ENCODE measurements around the gene BRD9.
"Not testable (repeated sequence)": the region's sequence is repeated elsewhere in the genome, so short reads cannot be mapped to it uniquely, and the experiment has no call there.

Gene BRD9

GRCh38 chr5:878677-879076 lies 13.9 kb downstream of the BRD9 start:
- peaks cover 25% of the 10 kb centered on the region for H3K36me3 Mint-ChIP-seq

GRCh38 chr5:878125-878524 lies 14.5 kb downstream of the BRD9 start:
- H3K4me3 Mint-ChIP-seq: no peak overlapping the region
- no peak overlapping the region for H3K27ac Mint-ChIP-seq
- H3K36me3 Mint-ChIP-seq: peaks cover 22% of the 10 kb centered on the region
- peaks cover 6% of the 10 kb centered on the region for H3K9me3 Mint-ChIP-seq
- H3K27me3 Mint-ChIP-seq: no peaks in the 10 kb centered on the region
- peaks cover 13% of the 10 kb centered on the region for H3K4me1 Mint-ChIP-seq

More at GRCh38 chr5:878677-879076, 13.9 kb downstream of the BRD9 start:
- peaks cover 16% of the 10 kb centered on the region for H3K4me1 Mint-ChIP-seq
- not testable (repeated sequence) for H3K27me3 Mint-ChIP-seq, H3K27ac Mint-ChIP-seq, H3K9me3 Mint-ChIP-seq, H3K4me3 Mint-ChIP-seq

- H3K4me1 Mint-ChIP-seq: no peaks in the 10 kb centered on the region
- H3K27me3 Mint-ChIP-seq: no peaks in the 10 kb centered on the region
- H3K4me3 Mint-ChIP-seq: no peak overlapping the region
- peaks cover 10% of the 10 kb centered on the region for H3K36me3 Mint-ChIP-seq
- no peaks in the 10 kb centered on the region for H3K9me3 Mint-ChIP-seq
- H3K27ac Mint-ChIP-seq: no peak overlapping the region
Measured at GRCh38 chr5:876398-877365, 15.9 kb downstream of the BRD9 start.

GRCh38 chr5:875931-876330 lies 16.7 kb downstream of the BRD9 start:
- no peak overlapping the region for H3K27ac Mint-ChIP-seq
- no peaks in the 10 kb centered on the region for H3K9me3 Mint-ChIP-seq
- peaks cover 8% of the 10 kb centered on the region for H3K36me3 Mint-ChIP-seq
- H3K4me3 Mint-ChIP-seq: no peak overlapping the region
- H3K4me1 Mint-ChIP-seq: no peaks in the 10 kb centered on the region
- H3K27me3 Mint-ChIP-seq: no peaks in the 10 kb centered on the region

GRCh38 chr5:873328-873727 lies 19.3 kb downstream of the BRD9 start:
- H3K4me1 Mint-ChIP-seq: no peaks in the 10 kb centered on the region
- no peaks in the 10 kb centered on the region for H3K9me3 Mint-ChIP-seq
- peaks cover 16% of the 10 kb centered on the region for H3K36me3 Mint-ChIP-seq
- no peaks in the 10 kb centered on the region for H3K27me3 Mint-ChIP-seq
- no peak overlapping the region for H3K4me3 Mint-ChIP-seq
- no peak overlapping the region for H3K27ac Mint-ChIP-seq

GRCh38 chr5:872301-872700 lies 20.3 kb downstream of the BRD9 start:
- Mint-ChIP-seq H3K27me3 (no peaks in the 10 kb centered on the region), H3K4me3 (no peak overlapping the region), H3K36me3 (peaks cover 17% of the 10 kb centered on the region), H3K4me1 (no peaks in the 10 kb centered on the region), H3K9me3 (no peaks in the 10 kb centered on the region), H3K27ac (no peak overlapping the region)

- H3K4me1 Mint-ChIP-seq: no peaks in the 10 kb centered on the region
- no peak overlapping the region for H3K4me3 Mint-ChIP-seq
- no peak overlapping the region for H3K27ac Mint-ChIP-seq
- no peaks in the 10 kb centered on the region for H3K9me3 Mint-ChIP-seq
- H3K27me3 Mint-ChIP-seq: no peaks in the 10 kb centered on the region
- peaks cover 17% of the 10 kb centered on the region for H3K36me3 Mint-ChIP-seq
Measured at GRCh38 chr5:871596-872298, 20.9 kb downstream of the BRD9 start.

- Mint-ChIP-seq H3K4me3 (no peak overlapping the region), H3K27ac (no peak overlapping the region), H3K4me1 (no peaks in the 10 kb centered on the region), H3K36me3 (peaks cover 21% of the 10 kb centered on the region), H3K27me3 (no peaks in the 10 kb centered on the region), H3K9me3 (no peaks in the 10 kb centered on the region)
Measured at GRCh38 chr5:870956-871355, 21.6 kb downstream of the BRD9 start.

GRCh38 chr5:868428-869135 lies 24.0 kb downstream of the BRD9 start:
- Mint-ChIP-seq H3K4me3 (no peak overlapping the region), H3K36me3 (peaks cover 17% of the 10 kb centered on the region), H3K27ac (no peak overlapping the region), H3K9me3 (no peaks in the 10 kb centered on the region), H3K4me1 (no peaks in the 10 kb centered on the region), H3K27me3 (no peaks in the 10 kb centered on the region)

- Mint-ChIP-seq H3K9me3 (no peaks in the 10 kb centered on the region), H3K4me1 (no peaks in the 10 kb centered on the region), H3K27ac (no peak overlapping the region), H3K27me3 (no peaks in the 10 kb centered on the region), H3K4me3 (no peak overlapping the region), H3K36me3 (peaks cover 17% of the 10 kb centered on the region)
Measured at GRCh38 chr5:867300-867870, 25.2 kb downstream of the BRD9 start.

- no peaks in the 10 kb centered on the region for H3K9me3 Mint-ChIP-seq
- no peak overlapping the region for H3K27ac Mint-ChIP-seq
- H3K27me3 Mint-ChIP-seq: no peaks in the 10 kb centered on the region
- H3K36me3 Mint-ChIP-seq: peaks cover 17% of the 10 kb centered on the region
- no peak overlapping the region for H3K4me3 Mint-ChIP-seq
- H3K4me1 Mint-ChIP-seq: no peaks in the 10 kb centered on the region
Measured at GRCh38 chr5:865771-866170, 26.8 kb downstream of the BRD9 start.

GRCh38 chr5:865168-865521 lies 27.5 kb downstream of the BRD9 start:
- Mint-ChIP-seq H3K36me3 (peaks cover 17% of the 10 kb centered on the region), H3K4me3 (no peak overlapping the region), H3K9me3 (no peaks in the 10 kb centered on the region), H3K27ac (no peak overlapping the region), H3K4me1 (no peaks in the 10 kb centered on the region), H3K27me3 (no peaks in the 10 kb centered on the region)

- no peak overlapping the region for H3K4me3 Mint-ChIP-seq
- H3K27ac Mint-ChIP-seq: no peak overlapping the region
- H3K36me3 Mint-ChIP-seq: peaks cover 14% of the 10 kb centered on the region
- H3K9me3 Mint-ChIP-seq: no peaks in the 10 kb centered on the region
- H3K4me1 Mint-ChIP-seq: no peaks in the 10 kb centered on the region
- no peaks in the 10 kb centered on the region for H3K27me3 Mint-ChIP-seq
Measured at GRCh38 chr5:864492-865167, 28.0 kb downstream of the BRD9 start.

GRCh38 chr5:863244-863805 lies 29.3 kb downstream of the BRD9 start:
- Mint-ChIP-seq H3K4me3 (no peak overlapping the region), H3K4me1 (no peaks in the 10 kb centered on the region), H3K36me3 (peaks cover 9% of the 10 kb centered on the region), H3K27me3 (no peaks in the 10 kb centered on the region), H3K9me3 (no peaks in the 10 kb centered on the region), H3K27ac (no peak overlapping the region)

Data from activated naive CD4-positive, alpha-beta T cell treated with anti-CD3 and anti-CD28 coated beads, Interleukin-2, amount 50 U/mL, for 24 hours (primary cell).